Hepatocyte (in vitro differentiated cells): ENCODE results near the gene CNTNAP2.

ENCODE experiments used
- EZH2 ChIP-seq: fragments of 200-600 bp; sonication (generic); IDR thresholded peaks from 2 replicates; pipeline ENCODE4 v1.6.1; 2016; ENCODE audit warnings: antibody characterized with exemption, mild to moderate bottlenecking, borderline replicate concordance
- EZH2phosphoT487 ChIP-seq: fragments of 200-600 bp; sonication (generic); IDR thresholded peaks from one replicate; pipeline ENCODE4 v1.6.1; 2018; ENCODE audit warnings: antibody characterized with exemption, mild to moderate bottlenecking, low read depth, moderate library complexity; ENCODE audit not compliant: unreplicated experiment, severe bottlenecking
- TF ChIP-seq, protein P1 (sequence below): fragments of 200-600 bp; sonication (generic); IDR thresholded peaks from 2 replicates; pipeline ENCODE4 v1.5.1; 2016; ENCODE audit warnings: antibody characterized with exemption, mild to moderate bottlenecking; ENCODE audit not compliant: poor library complexity

DNA sequence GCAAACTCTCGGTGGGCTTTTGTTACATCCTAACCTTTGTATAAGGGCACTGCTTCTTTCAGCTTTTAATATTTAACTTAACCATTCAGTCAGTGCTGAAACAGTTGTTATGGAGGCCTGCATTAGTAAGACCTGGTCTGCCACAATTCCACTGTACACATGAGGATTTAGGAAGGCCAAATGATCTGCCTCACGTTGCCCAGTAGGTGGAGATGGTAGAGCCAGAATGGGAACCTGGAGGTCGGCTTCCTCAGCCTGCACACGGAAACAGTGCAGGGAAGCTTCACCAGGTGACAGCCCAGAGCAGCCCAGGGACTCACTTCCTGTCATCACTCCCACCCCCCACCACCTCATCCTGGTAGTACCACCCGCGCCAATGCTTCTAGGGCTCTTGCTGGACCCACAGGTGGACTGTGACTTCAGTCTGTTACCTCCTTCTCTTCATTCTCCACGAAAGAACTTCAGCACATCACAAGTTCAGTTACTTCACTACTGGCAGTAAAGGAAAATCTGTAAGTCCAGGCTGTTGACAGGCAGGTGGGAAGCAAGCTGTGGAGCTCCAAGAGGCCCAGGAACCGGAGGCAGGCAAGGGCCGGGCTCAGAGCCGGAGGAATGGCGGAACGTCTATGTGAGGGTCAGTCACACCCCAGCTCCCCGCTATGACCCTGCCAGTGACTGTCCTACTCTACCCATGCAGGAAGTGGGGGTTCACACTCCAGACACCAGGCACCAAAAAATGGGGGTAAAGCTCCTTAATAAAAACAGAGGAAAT, 1993.7 kb downstream of the CNTNAP2 start:
- TF ChIP-seq, protein P1, sequence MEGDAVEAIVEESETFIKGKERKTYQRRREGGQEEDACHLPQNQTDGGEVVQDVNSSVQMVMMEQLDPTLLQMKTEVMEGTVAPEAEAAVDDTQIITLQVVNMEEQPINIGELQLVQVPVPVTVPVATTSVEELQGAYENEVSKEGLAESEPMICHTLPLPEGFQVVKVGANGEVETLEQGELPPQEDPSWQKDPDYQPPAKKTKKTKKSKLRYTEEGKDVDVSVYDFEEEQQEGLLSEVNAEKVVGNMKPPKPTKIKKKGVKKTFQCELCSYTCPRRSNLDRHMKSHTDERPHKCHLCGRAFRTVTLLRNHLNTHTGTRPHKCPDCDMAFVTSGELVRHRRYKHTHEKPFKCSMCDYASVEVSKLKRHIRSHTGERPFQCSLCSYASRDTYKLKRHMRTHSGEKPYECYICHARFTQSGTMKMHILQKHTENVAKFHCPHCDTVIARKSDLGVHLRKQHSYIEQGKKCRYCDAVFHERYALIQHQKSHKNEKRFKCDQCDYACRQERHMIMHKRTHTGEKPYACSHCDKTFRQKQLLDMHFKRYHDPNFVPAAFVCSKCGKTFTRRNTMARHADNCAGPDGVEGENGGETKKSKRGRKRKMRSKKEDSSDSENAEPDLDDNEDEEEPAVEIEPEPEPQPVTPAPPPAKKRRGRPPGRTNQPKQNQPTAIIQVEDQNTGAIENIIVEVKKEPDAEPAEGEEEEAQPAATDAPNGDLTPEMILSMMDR, result peak; percentile 43
- no peak for TF ChIP-seq EZH2
- TF ChIP-seq EZH2phosphoT487, result no peak
